Bronchial epithelial cell (primary cell): ENCODE data around the gene NUP35. TPM values are rescaled to one million over a fixed set of nuclear protein-coding genes. Genes with fewer than 3 reads are reported as not detected.

Experiments
- DNase-seq: peaks from one replicate; pipeline ENCODE4 v3.0.0-alpha.2; 2010; ENCODE audit warnings: low read depth
- FAIRE-seq: peaks from 2 replicates; lab custom pipeline; 2011; peaks lifted over from hg19 to GRCh38; lab: Jason Lieb, UNC
- H3K27me3 ChIP-seq: 2 replicates; pipeline ENCODE4 v1.5.1; 2011; ENCODE audit warnings: low read length; ENCODE audit not compliant: control insufficient read depth, insufficient read depth
- H3K36me3 ChIP-seq: 2 replicates; pipeline ENCODE4 v1.5.1; 2011; ENCODE audit warnings: low read length; ENCODE audit not compliant: control insufficient read depth, insufficient read depth
- H3K4me3 ChIP-seq: 2 replicates; pipeline ENCODE4 v1.5.1; 2011; ENCODE audit warnings: mild to moderate bottlenecking, low read depth, low read length, control low read depth
- total RNA-seq: library from RNA; depleted of rRNA; stranded (reverse); fragments of >200 nt; gene quantifications from 2 replicates; pipeline ENCODE4 v1.2.1, GENCODE V29; 2014
- TF ChIP-seq, protein P1 (sequence below): IDR thresholded peaks from 2 replicates; pipeline ENCODE4 v1.5.1; 2011; ENCODE audit warnings: mild to moderate bottlenecking, moderate library complexity, low read length, control low read depth, inconsistent platforms; ENCODE audit not compliant: insufficient read depth, severe bottlenecking

NUP35 gene
- total RNA-seq, 1 donor from 2014 or later = 9.7 TPM

DNA sequence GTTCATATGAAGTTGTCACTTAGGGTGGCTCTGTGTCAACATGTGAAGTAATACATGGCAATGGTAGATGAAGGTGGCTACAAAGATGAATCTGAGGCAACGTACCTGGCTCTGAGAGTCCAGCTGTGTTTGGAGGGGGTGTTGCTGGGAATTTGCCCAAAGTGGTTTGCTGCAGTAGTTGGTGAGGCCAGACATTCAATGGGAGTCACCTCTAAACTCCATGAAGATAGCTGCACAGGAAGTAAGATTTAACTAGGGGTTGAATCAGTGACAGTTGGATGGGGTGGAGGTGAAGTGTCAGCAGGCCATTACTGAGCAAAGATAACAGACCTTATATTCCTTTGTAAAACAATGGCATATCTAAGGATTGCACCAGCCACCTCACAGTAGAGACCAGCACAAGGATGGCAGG lies 71.8 kb downstream of the NUP35 start:
- DNase-seq (no peak), FAIRE-seq (no peak)
- TF ChIP-seq, protein P1, sequence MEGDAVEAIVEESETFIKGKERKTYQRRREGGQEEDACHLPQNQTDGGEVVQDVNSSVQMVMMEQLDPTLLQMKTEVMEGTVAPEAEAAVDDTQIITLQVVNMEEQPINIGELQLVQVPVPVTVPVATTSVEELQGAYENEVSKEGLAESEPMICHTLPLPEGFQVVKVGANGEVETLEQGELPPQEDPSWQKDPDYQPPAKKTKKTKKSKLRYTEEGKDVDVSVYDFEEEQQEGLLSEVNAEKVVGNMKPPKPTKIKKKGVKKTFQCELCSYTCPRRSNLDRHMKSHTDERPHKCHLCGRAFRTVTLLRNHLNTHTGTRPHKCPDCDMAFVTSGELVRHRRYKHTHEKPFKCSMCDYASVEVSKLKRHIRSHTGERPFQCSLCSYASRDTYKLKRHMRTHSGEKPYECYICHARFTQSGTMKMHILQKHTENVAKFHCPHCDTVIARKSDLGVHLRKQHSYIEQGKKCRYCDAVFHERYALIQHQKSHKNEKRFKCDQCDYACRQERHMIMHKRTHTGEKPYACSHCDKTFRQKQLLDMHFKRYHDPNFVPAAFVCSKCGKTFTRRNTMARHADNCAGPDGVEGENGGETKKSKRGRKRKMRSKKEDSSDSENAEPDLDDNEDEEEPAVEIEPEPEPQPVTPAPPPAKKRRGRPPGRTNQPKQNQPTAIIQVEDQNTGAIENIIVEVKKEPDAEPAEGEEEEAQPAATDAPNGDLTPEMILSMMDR = no peak
- H3K27me3 ChIP-seq = no peaks in the 10 kb centered on the region
- no peak overlapping the region for H3K4me3 ChIP-seq
- no peaks in the 10 kb centered on the region for H3K36me3 ChIP-seq

DNA sequence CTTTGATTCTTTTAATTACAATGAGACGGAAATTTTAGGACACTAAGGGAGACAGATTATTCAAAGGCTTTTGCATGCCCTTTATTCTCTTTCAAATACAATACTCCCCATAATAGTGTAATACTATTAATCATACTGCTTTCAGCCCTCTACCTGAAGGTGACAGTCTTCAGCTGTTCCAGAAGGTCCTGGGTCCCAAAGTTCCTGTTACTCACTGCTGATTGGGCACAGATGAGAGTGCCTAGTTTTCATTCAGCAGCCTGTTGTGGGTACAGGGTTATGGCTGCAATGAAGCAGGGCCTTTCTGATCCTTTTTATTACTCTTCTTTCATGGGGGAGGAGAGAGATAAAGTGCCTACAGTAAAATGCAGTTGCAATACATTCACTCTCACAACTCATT lies 80.2 kb downstream of the NUP35 start:
- TF ChIP-seq, protein P1 = no peak
- no peak for FAIRE-seq
- Histone ChIP-seq H3K4me3 (no peak overlapping the region), H3K27me3 (no peaks in the 10 kb centered on the region), H3K36me3 (no peaks in the 10 kb centered on the region)
- no peak for DNase-seq

- TF ChIP-seq, protein P1 = no peak
- Histone ChIP-seq H3K4me3 (no peak overlapping the region), H3K27me3 (no peaks in the 10 kb centered on the region), H3K36me3 (no peaks in the 10 kb centered on the region)
- FAIRE-seq (no peak), DNase-seq (no peak)
These were observed 82.9 kb downstream of the NUP35 start for GRCh38 chr2:183207110-183207509.

- DNase-seq (no peak), FAIRE-seq (no peak)
- Histone ChIP-seq H3K27me3 (no peaks in the 10 kb centered on the region), H3K36me3 (no peaks in the 10 kb centered on the region), H3K4me3 (no peak overlapping the region)
- TF ChIP-seq, protein P1 = no peak
These were observed 85.3 kb downstream of the NUP35 start for GRCh38 chr2:183209395-183210028.

Other genes starting within 250 kb of the NUP35 start
- gene NCKAP1, start 86.0 kb upstream of the NUP35 start, total RNA-seq = 180 and 214 TPM in 2 replicates
- gene DUSP19, start 45.7 kb upstream of the NUP35 start, total RNA-seq = under 0.01 and 0.38 TPM in 2 replicates